GM18951 (cell line): Measurements from ENCODE around the gene HMOX2.

Source experiments
- POLR2A ChIP-seq: IDR thresholded peaks from 4 replicates; pipeline ENCODE4 v1.6.1; 2011; ENCODE audit warnings: mild to moderate bottlenecking; ENCODE audit not compliant: insufficient read length, insufficient read depth; ENCODE audit errors: extremely low read depth
- in situ Hi-C: fragments of 300-500 bp; cut with MboI; formaldehyde crosslinking; loops from one replicate; pipeline ENCODE4 v1.12.0; 2022; ENCODE audit warnings: low sequenced_read_pairs, mixed read lengths, inconsistent platforms; ENCODE audit not compliant: unreplicated experiment

The HMOX2 gene

DNA sequence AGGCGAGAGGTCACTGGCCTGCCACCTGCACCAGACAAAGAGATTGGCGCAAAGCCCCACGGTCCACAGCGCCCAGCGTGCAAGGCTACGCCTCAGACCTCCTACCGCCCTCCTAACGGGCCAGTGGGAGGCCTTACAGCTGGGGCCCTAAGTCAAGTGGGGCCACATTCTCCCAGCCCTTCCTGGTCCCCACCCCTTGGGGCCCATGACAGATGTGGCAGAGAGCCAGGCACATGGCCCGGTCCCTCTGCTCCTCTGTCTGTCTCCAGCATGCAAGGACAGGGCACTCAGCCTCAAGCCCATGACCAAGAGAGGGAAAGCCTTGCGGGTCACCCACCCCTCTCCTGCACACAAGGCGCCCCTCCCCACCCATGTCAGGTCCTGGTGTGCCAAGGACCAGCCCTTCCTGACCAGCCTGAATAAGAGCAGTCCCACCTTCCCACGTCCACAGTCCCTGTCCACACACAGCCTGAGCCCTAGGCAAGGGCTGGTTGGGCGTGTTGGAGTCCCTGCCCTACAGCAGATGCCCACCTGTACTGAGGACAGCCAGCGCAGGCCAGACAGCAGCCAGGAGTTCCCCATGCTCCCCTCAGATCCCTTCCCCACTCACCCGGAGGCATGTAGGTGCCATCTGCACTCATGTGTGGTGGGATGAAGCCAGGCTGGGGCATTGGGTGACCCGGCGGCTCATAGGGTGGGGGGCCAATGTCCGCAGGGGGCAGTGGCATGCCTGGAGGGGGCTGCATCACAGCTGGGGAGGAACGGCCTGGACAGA lies 37.1 kb downstream of the HMOX2 start:
- in situ Hi-C loops, result no loop called here

GRCh38 chr16:4513881-4514280 lies 37.7 kb downstream of the HMOX2 start:
- in situ Hi-C loops, result no loop called here
- no peak for TF ChIP-seq POLR2A

More for the DNA sequence above, 37.1 kb downstream of the HMOX2 start:
- no peak for TF ChIP-seq POLR2A

GRCh38 chr16:4514606-4515005 lies 38.4 kb downstream of the HMOX2 start:
- TF ChIP-seq POLR2A, result no peak
- in situ Hi-C loops, result no loop called here

GRCh38 chr16:4515611-4516233 lies 39.5 kb downstream of the HMOX2 start:
- in situ Hi-C loops, result no loop called here

DNA sequence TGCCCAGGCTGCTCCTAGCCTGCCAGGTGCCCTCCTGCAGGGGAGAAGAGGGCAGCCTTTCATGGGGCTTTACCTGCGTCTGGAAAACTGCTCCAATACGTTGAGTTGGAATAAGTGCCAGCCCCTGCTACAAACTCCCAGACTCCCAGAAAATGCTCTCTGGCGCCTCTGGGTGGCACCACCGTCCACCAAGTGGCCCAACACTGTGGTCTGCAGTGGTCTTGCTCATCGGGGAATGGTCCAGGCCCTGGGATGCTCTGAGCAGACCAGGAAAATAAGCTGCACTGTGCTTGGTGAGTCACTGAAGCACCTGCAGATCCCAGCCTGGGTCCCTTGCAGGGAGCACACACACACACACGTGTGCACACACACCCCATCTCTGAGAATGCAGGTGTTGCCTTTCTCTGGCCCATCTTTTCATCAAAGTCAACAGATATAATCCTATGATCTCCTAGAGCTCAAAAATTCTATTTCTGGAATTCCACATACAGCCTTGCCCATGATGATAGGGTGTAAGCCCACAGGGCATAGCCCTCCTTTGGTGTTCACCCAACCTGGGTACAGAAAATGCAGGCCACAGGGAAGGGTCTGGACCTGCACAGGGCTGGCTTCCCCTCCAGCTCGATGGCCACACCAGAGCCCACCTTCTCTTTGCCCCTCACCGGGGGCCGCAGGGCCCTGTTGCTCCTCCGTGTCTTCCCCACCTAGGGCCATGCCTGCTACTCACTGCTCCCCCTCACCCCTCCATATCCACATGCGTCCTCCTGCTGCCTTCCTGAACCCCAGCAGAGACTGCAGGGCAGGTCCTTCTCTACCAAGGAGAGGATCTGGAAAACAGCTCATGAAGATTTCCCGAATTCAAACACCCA lies 41.8 kb downstream of the HMOX2 start:
- in situ Hi-C loops, result no loop called here
- TF ChIP-seq POLR2A, result no peak

More at GRCh38 chr16:4515611-4516233, 39.5 kb downstream of the HMOX2 start:
- TF ChIP-seq POLR2A, result no peak

GRCh38 chr16:4519274-4520058 lies 43.3 kb downstream of the HMOX2 start:
- in situ Hi-C loops, result no loop called here

GRCh38 chr16:4520913-4521312 lies 44.7 kb downstream of the HMOX2 start:
- TF ChIP-seq POLR2A, result no peak
- in situ Hi-C loops, result no loop called here

More at GRCh38 chr16:4519274-4520058, 43.3 kb downstream of the HMOX2 start:
- TF ChIP-seq POLR2A, result no peak

DNA sequence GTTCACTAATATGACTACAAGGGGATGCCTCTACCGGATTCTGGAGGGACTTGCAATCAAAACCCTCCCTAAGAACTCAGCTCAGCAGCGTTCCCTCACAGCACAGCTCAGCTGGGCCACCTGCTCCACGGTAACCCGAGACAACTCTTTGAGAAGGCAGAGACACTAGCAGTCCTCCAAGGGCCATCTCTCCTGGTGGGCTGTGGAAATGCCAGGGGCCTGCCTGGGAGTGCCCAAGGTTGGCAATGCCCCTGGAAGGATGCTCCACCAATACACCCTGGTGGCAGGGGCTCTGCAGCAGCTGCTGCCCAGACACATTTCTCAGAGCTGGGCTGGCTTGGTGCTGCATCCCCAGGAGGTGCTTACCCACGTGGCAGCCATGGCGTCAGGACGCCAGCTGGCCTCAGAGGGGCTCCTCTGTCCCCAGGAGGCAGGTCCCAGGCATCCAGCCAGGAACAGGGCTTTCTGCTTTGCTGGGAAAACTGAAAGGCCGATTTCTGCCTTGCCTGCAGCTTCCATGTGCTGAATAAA lies 45.9 kb downstream of the HMOX2 start:
- no peak for TF ChIP-seq POLR2A
- in situ Hi-C loops, result no loop called here

DNA sequence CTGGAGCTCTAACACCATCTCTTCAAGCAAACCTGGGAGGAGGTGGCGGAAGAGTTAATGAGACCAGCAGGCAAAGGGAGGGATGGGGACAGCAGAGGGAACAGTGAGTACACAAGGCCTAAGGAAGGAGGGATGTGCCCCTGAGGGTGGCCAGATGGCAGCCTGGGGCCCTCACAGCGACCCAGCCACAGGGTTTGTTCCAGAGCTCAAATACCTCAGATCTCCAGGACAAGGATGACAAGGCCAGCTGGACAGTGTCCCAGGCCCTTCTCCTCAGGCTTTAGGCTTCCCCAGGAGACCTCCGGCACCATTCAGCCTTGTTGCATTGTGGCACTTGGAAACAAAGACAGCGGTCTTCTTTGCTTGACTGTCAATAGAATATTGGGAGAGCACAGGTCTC lies 47.5 kb downstream of the HMOX2 start:
- in situ Hi-C loops, result no loop called here
- TF ChIP-seq POLR2A, result no peak

DNA sequence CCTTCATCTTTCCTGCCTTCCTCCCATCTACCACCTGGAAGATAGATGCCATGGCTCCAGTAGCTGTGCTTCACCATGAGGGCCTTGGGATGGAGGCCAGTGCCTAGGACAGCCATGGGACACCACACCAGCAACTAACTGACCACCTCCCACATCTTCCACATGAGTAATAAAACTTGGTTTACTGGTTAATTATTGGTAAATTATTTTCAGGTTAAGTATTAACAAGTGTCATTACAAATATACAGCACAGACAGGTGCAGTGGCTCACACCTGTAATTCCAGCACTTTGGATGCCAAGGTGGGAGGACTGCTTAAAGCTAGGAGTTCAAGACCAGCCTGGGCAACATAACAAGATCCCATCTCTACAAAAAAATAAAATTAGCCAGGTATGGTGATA lies 48.4 kb downstream of the HMOX2 start:
- in situ Hi-C loops, result no loop called here
- no peak for TF ChIP-seq POLR2A

- TF ChIP-seq POLR2A, result no peak
- in situ Hi-C loops, result no loop called here
These were observed 48.9 kb downstream of the HMOX2 start for GRCh38 chr16:4525069-4525468.

DNA sequence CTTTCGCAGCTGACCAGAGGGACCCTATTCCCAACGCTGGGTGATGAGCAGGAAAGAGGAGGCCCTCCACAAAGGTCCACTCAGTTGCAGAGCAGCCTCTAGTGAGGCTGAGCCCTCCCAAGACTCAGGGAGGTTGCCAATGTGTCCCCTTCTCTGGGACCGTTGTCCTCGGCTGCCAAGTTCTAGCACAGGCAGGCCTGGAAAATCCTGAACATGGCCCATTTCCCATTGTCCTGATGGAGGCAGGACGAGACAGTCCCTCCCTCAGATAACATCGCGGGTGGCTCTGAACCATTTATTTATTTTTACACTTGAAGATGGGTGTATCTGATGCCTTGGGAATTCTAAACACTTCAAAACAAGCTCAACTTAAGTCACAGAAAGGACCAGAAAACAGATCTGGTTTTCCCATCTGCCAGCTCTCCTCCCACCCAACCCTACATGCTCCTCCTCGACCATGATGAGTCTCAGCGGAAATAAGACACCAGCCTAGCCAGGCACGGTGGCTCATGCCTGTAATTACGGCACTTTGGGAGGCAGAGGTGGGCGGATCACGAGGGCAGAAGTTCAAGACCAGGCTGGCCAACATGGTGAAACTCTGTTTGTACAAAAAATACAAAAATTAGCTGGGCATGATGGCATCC lies 49.6 kb downstream of the HMOX2 start:
- in situ Hi-C loops, result no loop called here
- TF ChIP-seq POLR2A, result no peak
